ENCODE results near the gene CORO1C.

- TF ChIP-seq, protein P1, sequence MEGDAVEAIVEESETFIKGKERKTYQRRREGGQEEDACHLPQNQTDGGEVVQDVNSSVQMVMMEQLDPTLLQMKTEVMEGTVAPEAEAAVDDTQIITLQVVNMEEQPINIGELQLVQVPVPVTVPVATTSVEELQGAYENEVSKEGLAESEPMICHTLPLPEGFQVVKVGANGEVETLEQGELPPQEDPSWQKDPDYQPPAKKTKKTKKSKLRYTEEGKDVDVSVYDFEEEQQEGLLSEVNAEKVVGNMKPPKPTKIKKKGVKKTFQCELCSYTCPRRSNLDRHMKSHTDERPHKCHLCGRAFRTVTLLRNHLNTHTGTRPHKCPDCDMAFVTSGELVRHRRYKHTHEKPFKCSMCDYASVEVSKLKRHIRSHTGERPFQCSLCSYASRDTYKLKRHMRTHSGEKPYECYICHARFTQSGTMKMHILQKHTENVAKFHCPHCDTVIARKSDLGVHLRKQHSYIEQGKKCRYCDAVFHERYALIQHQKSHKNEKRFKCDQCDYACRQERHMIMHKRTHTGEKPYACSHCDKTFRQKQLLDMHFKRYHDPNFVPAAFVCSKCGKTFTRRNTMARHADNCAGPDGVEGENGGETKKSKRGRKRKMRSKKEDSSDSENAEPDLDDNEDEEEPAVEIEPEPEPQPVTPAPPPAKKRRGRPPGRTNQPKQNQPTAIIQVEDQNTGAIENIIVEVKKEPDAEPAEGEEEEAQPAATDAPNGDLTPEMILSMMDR (IDR thresholded peaks at IDR 0.05) = no peak
- no peak for TF ChIP-seq POLR2A (IDR thresholded peaks at IDR 0.05)
Observed at GRCh38 chr12:108595711-108596647, 135.3 kb downstream of the CORO1C start.
